ENCODE data around the gene TRAF4. TPM values are rescaled to one million over a fixed set of nuclear protein-coding genes. Genes with fewer than 3 reads are reported as not detected.

TRAF4 gene
- total RNA-seq, 1 donor from 2014 or later, result 26.5 TPM

DNA sequence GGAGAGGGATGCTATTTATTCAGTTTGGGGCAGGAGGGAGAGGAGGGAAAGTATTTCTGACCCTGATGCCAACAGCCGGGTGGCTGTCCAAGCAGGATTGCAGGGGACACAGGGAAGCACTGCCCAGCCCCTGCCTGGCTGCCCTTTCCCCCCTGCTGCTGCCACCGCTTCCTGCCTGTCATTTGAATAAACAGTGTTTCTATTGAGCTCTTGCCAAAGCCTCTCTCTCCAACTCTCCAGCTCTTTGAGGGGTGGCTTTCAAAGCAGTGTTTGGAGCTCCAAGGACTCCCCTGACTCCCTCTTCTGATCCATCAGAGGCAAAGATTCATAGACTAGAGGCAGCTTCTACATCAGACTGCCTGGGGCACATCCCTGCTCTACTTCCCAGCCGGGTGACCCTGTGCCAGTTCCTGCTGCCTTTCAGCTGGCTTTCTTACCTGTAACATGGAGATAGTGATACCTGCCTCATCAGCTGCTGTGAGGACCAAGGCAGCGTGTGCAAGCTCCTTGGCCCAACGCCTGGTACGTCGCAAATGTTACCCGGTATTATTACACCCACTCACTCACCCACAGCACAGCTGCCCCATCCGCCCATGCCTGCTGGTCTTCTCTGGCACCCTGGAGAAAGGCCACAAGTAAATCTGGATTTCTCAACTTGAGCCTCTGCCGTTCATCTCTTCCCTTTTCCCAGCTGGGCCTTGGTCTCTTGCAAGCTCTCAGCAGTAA, 41.6 kb upstream of the TRAF4 start:
- H3K27ac ChIP-seq, result no peak overlapping the region
- H3K36me3 ChIP-seq, result peaks cover 6 to 74% of the 10 kb centered on the region in 2 donors
- H3K4me1 ChIP-seq, result no peaks in the 10 kb centered on the region
- TF ChIP-seq, protein P1, sequence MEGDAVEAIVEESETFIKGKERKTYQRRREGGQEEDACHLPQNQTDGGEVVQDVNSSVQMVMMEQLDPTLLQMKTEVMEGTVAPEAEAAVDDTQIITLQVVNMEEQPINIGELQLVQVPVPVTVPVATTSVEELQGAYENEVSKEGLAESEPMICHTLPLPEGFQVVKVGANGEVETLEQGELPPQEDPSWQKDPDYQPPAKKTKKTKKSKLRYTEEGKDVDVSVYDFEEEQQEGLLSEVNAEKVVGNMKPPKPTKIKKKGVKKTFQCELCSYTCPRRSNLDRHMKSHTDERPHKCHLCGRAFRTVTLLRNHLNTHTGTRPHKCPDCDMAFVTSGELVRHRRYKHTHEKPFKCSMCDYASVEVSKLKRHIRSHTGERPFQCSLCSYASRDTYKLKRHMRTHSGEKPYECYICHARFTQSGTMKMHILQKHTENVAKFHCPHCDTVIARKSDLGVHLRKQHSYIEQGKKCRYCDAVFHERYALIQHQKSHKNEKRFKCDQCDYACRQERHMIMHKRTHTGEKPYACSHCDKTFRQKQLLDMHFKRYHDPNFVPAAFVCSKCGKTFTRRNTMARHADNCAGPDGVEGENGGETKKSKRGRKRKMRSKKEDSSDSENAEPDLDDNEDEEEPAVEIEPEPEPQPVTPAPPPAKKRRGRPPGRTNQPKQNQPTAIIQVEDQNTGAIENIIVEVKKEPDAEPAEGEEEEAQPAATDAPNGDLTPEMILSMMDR (IDR thresholded peaks at IDR 0.05), result no peak
- TF ChIP-seq POLR2A (IDR thresholded peaks at IDR 0.05), result no peak
- no peak for TF ChIP-seq POLR2AphosphoS5 (IDR thresholded peaks at IDR 0.05; ENCODE audit: insufficient read depth in 1 of 2, low read depth in 1 of 2)
- no peak for DNase-seq (ENCODE audit: extremely low spot score in 2 of 2)
- H3K4me3 ChIP-seq, result no peak overlapping the region
- H3K27me3 ChIP-seq, result no peaks in the 10 kb centered on the region
- intact Hi-C loops (cut with DNase I), result no loop called here
- no peaks in the 10 kb centered on the region for H3K9me3 ChIP-seq

DNA sequence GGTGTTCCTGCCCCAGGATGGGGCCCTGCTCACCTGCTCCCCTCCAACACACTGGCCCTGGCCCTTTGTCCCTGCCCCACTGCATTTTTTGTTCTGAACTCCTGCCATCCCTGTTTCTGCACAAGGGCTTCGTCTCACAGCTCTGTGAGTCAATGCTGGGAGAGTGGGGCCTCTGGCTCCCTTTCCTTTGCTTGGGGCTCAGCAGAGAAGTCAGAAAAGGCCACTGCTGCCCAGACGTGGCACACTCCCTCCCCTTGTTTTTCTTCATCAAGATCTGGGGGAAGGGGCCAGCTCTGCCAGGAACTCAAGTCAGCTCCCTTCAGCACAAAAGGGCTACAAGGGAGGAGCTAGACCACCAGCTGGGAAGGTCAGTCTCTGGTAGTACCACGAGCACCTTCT, 41.1 kb upstream of the TRAF4 start:
- Histone ChIP-seq H3K36me3 (peaks cover 6 to 69% of the 10 kb centered on the region in 2 donors), H3K4me1 (no peaks in the 10 kb centered on the region), H3K9me3 (no peaks in the 10 kb centered on the region), H3K4me3 (no peak overlapping the region), H3K27me3 (no peaks in the 10 kb centered on the region), H3K27ac (no peak overlapping the region)
- TF ChIP-seq POLR2A (IDR thresholded peaks at IDR 0.05) (no peak), POLR2AphosphoS5 (IDR thresholded peaks at IDR 0.05; ENCODE audit: insufficient read depth in 1 of 2, low read depth in 1 of 2) (no peak)
- TF ChIP-seq, protein P1 (IDR thresholded peaks at IDR 0.05), result no peak
- intact Hi-C loops (cut with DNase I), result no loop called here
- no peak for DNase-seq (ENCODE audit: extremely low spot score in 2 of 2)

DNA sequence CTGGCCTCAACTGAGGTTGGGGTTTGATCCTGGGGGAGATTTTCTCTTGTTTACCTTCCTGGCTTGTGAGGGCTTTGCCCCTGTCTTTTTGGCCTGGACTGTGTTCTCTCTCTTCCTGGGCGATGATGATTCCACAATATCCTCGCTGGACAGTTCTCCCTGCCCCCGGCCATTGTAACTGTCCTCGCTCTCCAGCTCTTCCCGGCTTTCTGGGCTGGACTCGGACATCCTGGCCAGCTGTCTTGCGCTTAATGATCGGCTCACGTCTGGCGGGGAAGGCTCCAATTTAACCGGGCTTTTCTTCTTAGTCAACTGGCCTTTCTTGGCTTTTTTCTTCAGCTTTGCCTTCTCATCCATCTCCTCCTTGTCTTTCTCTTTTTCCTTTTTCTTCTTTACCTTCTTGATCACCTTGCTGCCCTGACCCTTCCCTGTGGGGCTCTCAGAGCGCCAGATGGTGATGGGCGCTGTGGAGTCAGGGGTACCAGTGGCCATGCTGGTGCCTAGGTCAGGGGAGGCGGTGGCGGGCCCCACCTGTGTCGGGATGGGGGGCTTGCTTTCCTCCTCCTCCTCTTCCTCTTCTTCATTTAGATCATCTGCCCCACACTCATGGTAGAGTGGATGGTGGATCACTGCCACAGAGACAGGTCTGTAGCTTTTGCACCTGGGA, 40.1 kb upstream of the TRAF4 start:
- Histone ChIP-seq H3K27me3 (no peaks in the 10 kb centered on the region), H3K36me3 (peaks cover 6 to 60% of the 10 kb centered on the region in 2 donors), H3K27ac (no peak overlapping the region), H3K4me1 (no peaks in the 10 kb centered on the region), H3K4me3 (no peak overlapping the region), H3K9me3 (no peaks in the 10 kb centered on the region)
- no peak for DNase-seq (ENCODE audit: extremely low spot score in 2 of 2)
- TF ChIP-seq, protein P1 (IDR thresholded peaks at IDR 0.05), result no peak
- TF ChIP-seq POLR2AphosphoS5 (IDR thresholded peaks at IDR 0.05; ENCODE audit: insufficient read depth in 1 of 2, low read depth in 1 of 2), result no peak
- TF ChIP-seq POLR2A (IDR thresholded peaks at IDR 0.05), result no peak
- intact Hi-C loops (cut with DNase I), result no loop called here

DNA sequence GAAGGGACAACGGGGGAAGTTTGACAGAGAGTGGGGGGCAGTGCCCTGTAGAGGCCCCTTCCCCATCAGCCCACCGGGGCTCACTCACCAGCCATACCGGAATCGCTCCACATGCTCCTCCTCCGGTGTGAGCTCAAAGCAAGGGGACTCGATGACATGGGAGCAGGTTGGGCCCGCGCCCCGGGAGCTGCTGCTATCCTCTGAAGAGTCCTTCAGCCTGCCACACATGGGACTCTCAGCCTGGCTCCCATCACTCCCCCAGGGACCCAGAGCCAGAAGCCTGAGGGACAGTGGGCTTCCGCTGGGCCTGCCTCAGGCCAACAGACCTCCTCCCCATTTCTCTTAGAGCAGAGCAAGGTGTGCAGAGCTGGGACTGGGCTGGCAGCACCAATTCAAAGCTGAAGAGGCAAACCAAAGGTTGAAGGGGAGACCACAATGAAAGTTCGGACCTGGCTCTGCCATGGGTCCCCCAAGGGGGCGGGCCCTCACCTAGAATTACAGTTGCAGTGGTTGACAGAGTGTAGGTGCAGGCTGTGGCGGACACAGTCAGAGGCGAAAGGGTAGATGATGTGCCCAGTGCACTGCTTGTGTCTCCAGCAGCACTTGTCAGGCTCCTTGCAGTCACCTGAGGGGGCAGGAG, 39.5 kb upstream of the TRAF4 start:
- intact Hi-C loops (cut with DNase I), result no loop called here
- Histone ChIP-seq H3K4me3 (no peak overlapping the region), H3K36me3 (peaks cover 6 to 53% of the 10 kb centered on the region in 2 donors), H3K4me1 (no peaks in the 10 kb centered on the region), H3K27ac (no peak overlapping the region), H3K27me3 (no peaks in the 10 kb centered on the region), H3K9me3 (no peaks in the 10 kb centered on the region)
- TF ChIP-seq POLR2A (IDR thresholded peaks at IDR 0.05) (no peak), POLR2AphosphoS5 (IDR thresholded peaks at IDR 0.05; ENCODE audit: insufficient read depth in 1 of 2, low read depth in 1 of 2) (no peak)
- TF ChIP-seq, protein P1 (IDR thresholded peaks at IDR 0.05), result no peak
- DNase-seq (ENCODE audit: extremely low spot score in 2 of 2), result no peak
